ENCODE data around the gene PPP2CA.
"Not testable (repeated sequence)": the region's sequence is repeated elsewhere in the genome, so short reads cannot be mapped to it uniquely, and the experiment has no call there.

Gene PPP2CA

DNA sequence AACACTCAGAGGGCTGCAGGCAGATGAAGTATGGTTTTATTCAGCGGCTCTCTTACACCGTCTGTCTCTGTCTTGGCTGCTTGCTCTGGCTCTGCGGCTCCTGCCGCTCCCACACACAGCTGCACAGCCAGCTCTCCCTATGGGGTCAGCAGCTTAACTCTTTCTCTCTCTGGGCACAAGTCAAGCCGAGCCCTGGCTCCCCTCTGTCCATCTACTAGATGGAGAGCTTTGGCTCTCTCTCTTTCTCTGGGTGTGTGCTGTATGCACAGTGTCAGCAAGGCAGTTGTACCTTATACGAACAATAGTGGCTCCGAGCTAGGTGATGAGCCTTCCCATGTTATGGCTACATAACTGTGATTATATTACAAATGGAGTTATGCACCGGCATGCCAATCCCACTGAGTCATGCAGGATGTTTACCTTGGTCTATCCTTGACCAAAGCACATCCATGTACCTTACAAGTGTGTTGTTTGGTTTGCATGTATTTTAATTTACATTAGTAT is 19.3 kb upstream of the PPP2CA start:
- DNase-seq (ENCODE audit: low read depth): no peak

DNA sequence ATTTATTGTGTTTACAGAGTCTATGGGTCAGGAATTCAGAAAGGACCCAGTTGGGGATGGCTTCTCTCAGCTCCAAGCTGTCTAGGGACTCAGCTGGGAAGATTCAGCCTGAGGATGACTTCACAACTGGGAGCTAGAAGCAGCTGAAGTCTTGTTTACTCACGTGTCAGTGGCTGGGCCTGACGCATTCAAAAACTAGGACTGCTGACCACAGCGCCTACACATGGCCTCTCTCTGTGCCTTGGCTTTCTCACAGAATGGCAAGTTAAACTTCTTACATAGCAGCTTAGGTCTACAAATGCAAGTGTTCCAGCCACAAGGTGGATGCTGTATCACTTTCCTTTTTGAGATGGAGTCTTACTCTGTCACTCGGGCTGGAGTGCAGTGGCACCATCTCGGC is 16.3 kb upstream of the PPP2CA start:
- no peak for DNase-seq (ENCODE audit: low read depth)

DNA sequence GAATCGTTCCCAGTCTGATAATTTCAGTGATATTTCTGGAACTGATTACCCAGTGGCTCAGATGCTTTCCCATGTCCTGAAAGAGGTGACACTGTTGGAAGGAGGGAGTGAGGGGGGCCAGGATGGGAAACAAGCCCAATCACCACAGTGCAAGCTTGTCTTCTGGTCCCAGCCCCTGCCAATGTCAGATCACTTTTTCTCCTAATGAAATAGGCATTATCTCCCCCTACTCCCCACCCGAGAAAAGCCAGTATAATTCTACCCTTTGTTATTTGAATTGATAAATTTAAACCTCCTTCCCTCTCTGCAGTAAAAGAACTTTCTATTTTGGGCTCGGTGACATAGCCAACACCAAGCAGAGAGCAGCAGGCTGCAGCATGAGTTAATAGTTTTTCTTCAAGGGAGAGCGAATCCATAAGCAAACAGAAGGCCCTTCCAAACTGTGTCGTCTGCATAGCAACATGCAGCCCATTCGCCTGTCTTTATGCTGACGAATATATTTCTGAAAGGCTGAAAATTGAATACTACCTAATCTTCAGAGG is 14.6 kb upstream of the PPP2CA start:
- no peak for DNase-seq (ENCODE audit: low read depth)

DNA sequence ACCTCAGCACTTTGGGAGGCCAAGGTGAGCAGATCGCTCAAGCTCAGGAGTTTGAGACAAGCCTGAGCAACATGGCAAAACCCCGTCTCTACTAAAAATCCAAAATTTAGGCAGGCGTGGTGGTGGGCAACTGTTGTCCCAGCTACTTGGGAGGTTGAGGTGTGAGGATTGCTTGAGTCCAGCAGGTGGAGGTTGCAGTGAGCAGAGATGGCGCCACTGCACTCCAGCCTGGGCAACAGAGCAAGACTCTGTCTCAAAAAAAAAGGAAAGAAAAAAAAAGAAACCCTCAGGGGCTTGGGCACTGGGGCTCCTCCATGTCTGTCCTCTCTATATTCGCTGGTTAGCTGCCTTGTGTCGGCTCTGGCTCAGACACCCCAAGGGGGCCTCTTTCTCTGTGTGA is 10.9 kb upstream of the PPP2CA start:
- DNase-seq (ENCODE audit: low read depth): no peak

DNA sequence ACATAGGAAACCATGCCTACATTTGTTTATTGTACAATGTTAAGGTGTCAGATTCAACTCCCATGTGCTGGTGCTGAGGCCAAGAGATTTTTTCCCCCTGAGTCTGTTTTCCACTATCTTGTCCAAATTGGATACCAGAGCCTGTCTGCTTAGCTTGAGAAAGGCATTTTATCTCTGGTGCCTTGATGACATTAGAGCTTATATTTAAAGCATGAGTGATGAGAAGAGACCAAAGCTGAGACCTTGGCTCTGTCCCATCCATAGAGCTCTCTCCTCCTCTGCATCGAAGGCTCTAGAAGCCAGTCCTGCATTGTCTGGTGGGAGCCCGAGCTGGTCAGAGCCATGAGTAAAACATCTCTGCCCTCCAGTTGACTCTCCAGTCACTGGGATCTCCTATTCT is 10.4 kb upstream of the PPP2CA start:
- no peak for DNase-seq (ENCODE audit: low read depth)

DNA sequence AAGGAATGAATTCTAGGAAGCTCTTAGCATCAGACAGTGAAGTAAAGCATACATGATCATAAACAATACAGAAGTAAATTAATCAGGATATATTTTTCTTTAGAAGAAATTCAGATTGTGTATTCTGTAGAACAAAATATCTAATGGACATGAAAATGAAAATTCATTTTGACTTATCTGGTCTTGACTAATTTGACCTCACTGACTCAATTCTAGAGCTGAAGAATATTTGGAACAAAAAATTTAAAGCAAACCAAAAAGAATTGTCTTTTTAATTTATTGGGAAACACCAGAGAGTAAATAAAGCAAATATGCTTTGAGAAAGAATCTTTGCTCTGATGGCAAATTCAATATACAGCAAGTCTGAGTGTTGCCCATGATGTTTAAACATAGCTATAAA is 2.8 kb upstream of the PPP2CA start:
- no peak for DNase-seq (ENCODE audit: low read depth)

DNA sequence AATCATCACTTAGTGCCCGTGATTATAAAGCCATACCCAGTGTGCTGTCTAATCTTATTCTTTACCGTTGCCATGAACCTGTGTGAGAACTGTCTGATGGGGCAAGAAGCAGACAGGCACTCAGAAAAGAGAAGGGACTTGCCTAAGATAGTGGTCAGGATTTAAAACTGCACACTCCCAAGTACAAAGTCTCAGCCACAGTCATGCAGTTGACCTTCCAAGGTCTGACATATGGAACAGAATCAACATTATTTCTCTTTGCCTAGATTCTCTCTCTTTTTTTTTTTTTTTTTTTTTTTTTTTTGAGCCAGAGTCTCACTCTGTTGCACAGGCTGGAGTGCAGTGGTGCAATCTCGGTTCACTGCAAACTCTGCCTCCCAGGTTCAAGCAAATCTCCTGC is 1.9 kb upstream of the PPP2CA start:
- DNase-seq (ENCODE audit: low read depth): no peak

DNA sequence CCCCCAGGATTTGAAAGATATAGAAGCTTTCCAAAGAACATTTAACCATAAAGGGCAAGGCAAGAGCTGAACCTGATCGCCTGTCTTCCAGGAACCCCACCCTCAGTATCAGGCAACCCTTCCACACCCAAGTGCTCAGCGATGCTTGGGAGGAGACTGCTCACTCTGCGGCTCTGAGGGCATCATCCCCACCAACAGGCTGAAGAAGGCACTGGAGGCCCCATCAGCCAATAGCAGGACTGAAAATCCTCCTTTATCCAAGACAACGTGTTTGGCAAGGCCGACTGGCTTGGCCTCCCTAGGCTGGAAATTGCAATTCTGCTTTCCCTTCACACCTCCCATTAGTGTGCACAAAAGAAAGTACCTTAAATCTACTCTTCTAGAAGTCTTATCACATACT is 1.4 kb upstream of the PPP2CA start:
- no peak for DNase-seq (ENCODE audit: low read depth)

DNA sequence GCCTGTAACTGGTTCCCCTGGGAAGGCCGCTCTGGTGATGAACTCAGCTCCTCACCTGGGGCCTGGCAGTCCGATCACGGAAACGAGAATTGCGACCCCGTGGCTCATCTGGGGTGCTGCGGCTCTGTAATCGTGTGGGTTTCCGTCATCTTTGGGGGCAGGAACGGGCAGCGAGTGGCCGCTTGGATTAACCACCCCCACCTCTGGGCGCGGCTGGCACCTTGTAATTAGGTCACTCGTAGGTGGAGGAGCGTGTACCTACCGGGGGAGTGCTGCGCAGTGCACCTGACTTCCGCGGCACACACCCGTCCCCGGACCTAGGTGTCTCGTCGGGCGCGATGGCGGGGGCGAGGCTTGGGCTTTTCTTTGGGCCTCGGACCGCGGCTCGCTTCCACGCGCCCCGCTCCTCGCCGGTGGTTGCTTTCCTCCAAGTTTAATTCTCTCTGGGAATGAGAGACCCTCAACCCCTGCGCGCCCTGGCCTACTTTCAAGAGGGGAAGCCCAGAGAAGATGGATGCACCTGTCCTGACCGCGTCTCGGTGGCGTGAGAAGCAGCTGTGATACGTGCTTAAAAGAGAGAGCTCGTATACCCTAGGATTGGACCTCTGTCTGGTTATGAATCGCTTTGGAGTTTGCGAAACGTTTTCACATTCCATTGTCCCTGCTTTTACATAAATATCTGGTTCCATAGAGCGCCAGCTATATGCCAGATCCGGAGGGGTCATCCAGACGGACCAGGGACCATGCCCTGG is 744 bp upstream of the PPP2CA start:
- no peak for DNase-seq (ENCODE audit: low read depth)

DNA sequence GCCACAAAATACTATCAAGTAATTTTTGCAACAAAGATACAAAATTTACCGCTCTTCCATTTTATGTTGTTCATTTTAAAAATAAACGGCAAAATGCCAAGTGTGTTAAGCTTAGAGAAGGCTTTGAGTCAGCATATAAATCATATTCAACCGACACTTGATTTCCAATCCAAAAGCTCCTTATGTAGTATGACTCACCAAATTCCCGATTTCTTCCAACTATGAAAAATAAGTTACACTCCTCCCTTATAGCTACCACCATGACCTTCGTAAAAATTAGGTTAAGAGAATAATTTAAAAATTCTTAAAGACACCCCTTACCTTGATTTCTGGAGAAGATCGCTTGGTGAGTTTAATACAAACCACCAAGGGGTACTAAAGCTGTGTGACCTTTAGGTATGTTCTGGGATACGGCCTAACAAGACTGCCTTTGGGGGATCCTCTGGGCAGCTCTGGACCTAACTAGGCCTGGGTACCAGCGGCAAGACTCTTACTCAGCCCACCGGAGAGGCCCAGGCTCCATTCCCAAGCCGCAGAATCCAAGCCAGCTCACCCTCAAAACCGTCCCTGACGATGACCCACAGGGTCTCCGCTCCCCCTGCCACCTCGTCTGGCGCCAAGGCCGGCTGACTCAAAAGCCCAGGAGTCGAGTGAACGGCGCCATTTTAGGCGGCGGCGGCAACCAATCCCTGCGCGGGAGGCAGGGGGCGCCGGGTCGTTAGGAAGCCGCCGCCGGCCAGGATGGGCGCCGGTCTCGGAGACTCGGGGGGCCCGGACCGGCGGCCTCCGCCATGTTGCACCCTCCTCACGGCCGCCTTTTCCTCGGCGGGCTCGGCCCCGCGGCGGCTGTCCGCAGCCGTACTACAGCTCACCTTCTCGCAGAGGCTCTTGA is 739 bp downstream of the PPP2CA start:
- peak; percentile 65 for DNase-seq (ENCODE audit: low read depth)

DNA sequence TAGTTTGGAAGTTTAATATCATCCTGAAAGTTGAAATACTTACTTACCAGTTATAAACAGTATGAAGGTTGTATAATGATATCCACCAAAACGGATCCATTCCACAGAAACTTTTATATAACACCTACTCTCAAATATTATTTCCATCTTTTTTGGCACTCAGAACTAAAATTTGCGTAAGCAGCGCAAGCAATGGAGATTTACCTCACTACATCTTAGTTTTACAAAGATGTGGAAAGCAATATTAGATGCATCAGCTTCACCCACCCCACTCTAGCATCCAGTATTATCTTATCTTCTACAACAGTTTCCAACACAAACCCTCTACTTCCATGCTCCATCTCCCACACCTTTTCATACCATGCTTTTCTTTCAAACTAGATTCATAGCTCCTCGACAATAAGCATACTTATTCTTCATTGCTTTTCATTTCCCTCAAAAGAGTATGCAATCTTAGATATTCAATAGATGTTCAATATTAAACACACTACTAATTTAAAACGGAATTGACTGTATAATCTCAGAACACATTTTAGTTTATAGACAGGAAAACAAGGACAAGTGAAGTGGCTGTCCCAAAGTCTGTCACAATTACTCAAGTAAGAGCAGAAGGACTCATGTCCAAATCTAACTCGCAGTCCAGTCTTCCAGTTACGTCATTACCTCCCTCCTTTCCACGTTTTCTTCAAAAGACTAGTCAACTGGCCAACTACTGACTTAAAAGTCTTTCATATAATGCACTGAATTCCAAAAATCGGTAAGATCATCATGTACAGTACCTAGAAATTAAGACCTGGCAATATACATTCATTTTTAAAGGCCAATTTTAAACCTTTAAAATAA is 2.2 kb downstream of the PPP2CA start:
- DNase-seq (ENCODE audit: low read depth): no peak

DNA sequence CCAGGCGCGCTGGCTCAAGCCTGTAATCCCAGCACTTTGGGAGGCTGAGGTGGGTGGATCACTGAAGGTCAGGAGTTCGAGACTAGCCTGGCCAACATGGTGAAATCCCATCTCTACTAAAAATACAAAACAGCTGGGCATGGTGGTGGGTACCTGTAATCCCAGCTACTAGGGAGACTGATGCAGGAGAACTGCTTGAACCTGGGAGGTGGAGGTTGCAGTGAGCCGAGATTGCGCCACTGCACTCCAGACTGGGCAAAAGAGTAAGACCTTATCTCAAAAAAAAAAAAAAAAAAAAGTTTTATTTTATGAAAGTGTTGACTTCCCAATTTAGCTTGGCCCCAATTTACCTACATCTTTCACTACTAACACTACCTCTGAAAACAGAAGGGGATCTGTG is 4.2 kb downstream of the PPP2CA start:
- not testable (repeated sequence) for DNase-seq (ENCODE audit: low read depth)

DNA sequence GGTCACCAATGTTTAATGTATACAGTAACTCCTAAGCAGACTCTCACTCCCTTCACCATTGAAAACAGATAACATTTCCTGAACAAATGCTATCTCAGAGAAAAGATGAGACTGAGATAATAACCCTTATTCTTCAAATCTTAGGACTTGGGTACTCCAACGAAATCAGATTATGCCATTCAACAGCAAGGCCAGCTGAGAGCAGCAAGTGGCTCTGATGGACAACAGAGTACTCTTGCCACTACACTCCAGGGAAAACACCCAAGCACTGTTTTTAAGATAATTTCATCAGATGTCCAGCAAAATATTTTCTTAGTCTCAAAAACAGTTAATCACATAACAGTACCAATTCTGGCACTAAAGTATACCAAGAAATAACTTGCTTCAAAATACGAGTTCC is 10.1 kb downstream of the PPP2CA start:
- DNase-seq (ENCODE audit: low read depth): no peak

DNA sequence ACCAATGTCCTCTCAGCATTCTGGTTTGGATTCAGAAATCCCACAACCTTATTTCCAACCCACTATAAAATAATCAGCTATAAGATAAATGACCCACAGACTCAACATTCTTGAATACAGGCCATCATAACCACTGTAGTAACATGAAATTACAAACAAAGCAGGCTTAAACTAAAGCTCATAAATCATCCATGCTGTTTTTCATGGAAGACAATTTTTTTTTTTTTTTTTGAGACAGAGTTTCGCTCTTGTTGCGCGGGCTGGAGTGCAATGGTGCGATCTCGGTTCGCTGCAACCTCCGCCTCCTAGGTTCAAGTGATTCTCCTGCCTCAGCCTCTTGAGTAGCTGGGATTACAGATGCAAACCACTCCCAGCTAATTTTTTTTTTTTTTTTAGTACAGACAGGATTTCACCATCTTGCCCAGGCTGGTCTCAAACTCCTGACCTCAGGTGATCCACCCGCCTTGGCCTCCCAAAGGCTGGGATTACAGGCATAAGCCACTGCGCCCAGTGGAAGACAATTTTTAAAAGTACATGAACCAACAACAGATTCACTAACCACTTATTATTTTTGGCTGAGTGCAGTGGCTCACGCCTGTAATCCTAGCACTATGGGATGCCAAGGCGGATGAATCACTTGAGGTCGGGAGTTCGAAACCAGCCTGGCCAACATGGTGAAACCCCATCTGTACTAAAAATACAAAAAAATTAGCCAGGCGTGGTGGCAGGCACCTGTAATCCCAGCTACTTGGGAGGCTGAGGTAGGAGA is 14.4 kb downstream of the PPP2CA start:
- not testable (repeated sequence) for DNase-seq (ENCODE audit: low read depth)

DNA sequence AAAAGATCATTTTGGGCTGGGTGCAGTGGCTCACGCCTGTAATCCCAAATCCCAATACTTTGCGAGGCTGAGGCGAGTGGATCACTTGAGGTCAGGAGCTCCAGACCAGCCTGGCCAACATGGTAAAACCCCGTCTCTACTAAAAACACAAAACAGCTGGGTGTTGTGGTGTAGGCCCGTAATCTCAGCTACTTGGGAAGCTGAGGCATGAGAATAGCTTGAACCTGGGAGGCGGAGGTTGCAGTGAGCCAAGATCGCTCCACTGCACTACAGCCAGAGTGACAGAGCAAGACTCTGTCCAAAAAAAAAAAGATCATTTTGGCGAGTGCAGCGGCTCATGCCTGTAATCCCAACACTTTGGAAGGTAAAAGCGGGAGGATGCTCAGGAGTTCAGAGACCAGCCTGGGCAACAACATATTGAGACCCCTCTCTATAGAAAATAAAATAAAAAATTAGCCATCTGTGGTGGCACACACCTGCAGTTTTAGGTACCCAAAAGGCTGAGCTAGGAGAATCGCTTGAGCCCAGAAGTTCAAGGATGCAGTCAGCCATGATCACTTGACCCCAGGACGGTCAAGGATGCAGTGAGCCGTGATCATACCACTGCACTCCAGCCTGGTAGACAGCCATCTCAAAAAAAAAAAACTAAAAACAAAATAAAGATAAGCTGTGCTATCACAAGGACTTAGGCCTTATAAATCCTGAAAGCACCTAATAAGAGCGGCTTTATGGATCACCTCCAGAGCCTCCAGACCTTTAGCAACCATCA is 16.2 kb downstream of the PPP2CA start:
- DNase-seq (ENCODE audit: low read depth): no peak

DNA sequence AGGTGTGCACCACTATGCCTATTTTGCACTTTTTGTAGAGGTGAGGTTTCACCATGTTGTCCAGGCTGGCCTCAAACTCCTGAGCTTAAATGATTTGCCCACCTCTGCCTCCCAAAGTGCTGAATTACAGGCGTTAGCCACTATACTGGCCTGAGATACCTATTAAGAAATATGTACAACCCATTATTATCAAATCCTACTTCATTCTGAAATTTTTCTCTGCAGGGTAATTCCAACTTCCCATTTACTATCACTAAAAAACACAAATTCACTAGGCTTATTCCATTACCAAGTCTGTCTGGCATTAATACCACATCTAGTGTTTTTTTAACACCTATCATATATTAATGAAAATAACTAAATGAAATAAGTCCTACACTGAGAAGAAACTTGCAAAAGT is 18.2 kb downstream of the PPP2CA start:
- no peak for DNase-seq (ENCODE audit: low read depth)

DNA sequence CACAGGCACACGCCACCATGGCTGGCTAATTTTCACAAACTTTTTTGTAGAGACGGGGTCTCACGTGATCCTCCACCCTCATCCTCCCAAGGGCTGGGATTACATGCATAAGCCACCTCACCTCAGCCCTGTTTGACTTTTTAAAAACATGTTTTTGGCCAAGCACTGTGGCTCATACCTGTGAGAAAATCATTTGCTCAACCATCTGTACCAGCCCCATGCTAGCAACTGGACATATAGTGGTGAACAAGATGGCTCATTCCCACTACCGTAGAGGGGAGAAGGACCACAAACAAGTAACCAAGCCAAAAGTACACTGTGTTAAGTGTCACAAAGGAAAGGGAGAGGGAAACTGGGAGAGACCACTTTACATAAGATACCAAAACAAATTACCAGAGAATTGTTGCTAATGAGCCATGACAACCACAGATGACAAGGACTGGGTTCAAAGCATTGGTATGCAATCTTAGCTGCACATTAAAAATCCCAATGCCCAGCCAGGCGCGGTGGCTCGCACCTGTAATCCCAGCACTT is 19.2 kb downstream of the PPP2CA start:
- DNase-seq (ENCODE audit: low read depth): no peak

DNA sequence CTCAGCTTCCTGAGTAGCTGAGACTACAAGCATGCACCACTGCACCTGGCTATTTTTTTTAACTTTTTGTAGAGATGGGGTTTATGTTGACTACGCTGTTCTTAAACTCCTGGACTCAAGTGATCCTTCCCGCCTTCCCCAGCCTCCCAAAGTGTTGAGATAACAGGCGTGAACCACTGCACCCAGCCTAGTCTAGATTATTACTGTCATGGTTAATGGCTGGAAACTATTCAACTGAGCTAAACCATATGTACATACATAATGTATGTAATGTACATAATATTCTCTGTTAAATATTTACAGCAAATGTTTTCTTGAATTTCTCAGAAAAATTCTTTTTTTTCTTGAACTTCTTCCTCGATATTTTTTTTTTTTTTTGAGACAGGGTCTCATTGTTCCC is 21.3 kb downstream of the PPP2CA start:
- DNase-seq (ENCODE audit: low read depth): no peak

DNA sequence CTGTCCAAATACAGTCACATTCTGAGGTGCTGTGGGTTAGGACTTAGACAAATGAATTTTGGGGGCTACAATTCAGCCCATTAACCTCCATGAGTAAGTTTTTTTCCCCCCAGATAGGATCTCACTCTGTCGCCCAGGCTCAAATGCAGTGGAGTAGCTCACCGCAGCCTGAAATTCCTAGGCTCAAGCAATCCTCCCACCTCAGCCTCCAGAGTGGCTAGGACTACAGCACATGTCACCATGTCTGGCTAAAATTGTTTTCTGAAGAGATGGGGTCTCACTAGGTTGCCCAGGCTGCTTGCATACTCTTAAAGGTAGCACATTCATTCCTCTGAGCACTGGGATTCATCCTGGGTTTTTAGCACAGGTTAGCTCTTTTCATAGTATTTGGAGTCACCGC is 22.2 kb downstream of the PPP2CA start:
- no peak for DNase-seq (ENCODE audit: low read depth)

DNA sequence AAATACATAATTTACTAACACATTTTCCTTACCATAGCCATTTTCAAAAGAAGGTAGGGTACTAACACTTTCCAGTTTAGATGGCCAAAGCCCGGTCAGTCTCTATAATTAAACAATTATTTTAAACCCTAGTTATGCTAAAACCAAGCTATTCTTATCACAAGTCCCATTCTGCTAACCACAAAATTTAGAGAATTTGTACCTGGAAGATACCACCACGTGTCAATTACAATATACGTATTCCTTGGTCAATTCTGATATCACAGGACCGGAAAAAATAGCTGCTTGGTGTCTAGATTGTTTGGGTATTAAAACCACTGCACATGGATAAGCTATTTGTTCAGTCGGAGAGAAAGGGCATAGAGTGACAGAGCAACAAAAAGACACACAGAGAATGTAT is 30.2 kb downstream of the PPP2CA start:
- no peak for DNase-seq (ENCODE audit: low read depth)
